ENCODE data around the gene LDB2. TPM values are rescaled to one million over a fixed set of nuclear protein-coding genes. Genes with fewer than 3 reads are reported as not detected.

LDB2 gene
- polyA plus RNA-seq, 2 donors, result 3.5 to 4.4 TPM

DNA sequence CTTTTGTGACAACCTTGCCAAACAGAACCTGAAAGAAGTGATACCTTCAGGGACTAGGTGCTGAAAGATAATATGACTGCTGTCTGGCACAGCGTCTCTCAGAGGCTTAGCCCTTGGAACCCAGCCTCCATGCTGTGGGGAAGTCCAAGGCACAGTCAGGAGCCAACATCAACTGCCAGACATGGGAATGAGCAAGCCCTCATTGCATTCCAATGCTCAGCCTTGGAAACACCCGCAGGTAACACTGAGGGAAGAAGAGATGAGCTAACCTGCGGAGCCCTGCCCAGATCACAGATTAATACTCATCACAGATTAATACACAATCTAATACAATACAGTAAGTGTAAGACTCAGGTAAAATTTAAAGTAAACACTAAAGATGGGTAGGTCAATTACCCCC lies 31.5 kb downstream of the LDB2 start:
- no peaks in the 10 kb centered on the region for H3K4me1 ChIP-seq (ENCODE audit: control insufficient read depth in 2 of 2, insufficient read depth in 2 of 2, low read length in 1 of 2)
- no peak overlapping the region for H3K27ac ChIP-seq (ENCODE audit: low read depth in 2 of 2, low read length in 1 of 2)
- H3K27me3 ChIP-seq (ENCODE audit: control insufficient read depth in 1 of 2, insufficient read depth in 2 of 2, low read length in 2 of 2), result no peaks in the 10 kb centered on the region
- no peaks in the 10 kb centered on the region for H3K9me3 ChIP-seq (ENCODE audit: control insufficient read depth in 2 of 2, insufficient read depth in 1 of 2, low read depth in 1 of 2, low read length in 1 of 2)
- H3K36me3 ChIP-seq (ENCODE audit: control insufficient read depth in 2 of 2, insufficient read depth in 2 of 2, low read length in 1 of 2), result no peaks in the 10 kb centered on the region
- no peak overlapping the region for H3K4me3 ChIP-seq (ENCODE audit: low read depth in 1 of 2, low read length in 2 of 2)
- WGBS, 2 donors, result 61 to 72% methylated on average over 3 of the region's 3 CpGs

DNA sequence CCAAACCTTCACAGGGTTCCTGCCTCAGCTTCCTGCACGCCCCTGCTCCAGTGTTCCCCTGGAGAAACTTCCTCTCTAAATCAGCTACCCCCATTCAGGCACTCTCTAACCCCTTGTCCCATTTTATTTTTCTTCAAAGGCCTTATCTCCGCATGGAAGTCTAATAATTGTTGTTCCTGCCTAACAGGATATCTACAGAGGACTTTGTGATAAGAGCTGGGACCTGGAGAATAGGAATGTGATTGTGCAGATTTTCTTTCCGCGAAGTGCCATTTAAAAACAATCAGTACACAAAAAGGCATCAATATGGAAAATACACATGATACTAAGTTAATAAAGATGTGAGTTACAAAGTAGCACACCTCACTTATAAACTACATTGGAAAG lies 32.6 kb downstream of the LDB2 start:
- H3K36me3 ChIP-seq (ENCODE audit: control insufficient read depth in 2 of 2, insufficient read depth in 2 of 2, low read length in 1 of 2), result no peaks in the 10 kb centered on the region
- no peak overlapping the region for H3K4me3 ChIP-seq (ENCODE audit: low read depth in 1 of 2, low read length in 2 of 2)
- peak overlapping the region in 1 of 2 donors; percentile 6 for H3K27ac ChIP-seq (ENCODE audit: low read depth in 2 of 2, low read length in 1 of 2)
- H3K9me3 ChIP-seq (ENCODE audit: control insufficient read depth in 2 of 2, insufficient read depth in 1 of 2, low read depth in 1 of 2, low read length in 1 of 2), result no peaks in the 10 kb centered on the region
- H3K27me3 ChIP-seq (ENCODE audit: control insufficient read depth in 1 of 2, insufficient read depth in 2 of 2, low read length in 2 of 2), result no peaks in the 10 kb centered on the region
- no peaks in the 10 kb centered on the region for H3K4me1 ChIP-seq (ENCODE audit: control insufficient read depth in 2 of 2, insufficient read depth in 2 of 2, low read length in 1 of 2)
- 59 to 73% methylated on average over 4 of the region's 4 CpGs for WGBS, 2 donors

DNA sequence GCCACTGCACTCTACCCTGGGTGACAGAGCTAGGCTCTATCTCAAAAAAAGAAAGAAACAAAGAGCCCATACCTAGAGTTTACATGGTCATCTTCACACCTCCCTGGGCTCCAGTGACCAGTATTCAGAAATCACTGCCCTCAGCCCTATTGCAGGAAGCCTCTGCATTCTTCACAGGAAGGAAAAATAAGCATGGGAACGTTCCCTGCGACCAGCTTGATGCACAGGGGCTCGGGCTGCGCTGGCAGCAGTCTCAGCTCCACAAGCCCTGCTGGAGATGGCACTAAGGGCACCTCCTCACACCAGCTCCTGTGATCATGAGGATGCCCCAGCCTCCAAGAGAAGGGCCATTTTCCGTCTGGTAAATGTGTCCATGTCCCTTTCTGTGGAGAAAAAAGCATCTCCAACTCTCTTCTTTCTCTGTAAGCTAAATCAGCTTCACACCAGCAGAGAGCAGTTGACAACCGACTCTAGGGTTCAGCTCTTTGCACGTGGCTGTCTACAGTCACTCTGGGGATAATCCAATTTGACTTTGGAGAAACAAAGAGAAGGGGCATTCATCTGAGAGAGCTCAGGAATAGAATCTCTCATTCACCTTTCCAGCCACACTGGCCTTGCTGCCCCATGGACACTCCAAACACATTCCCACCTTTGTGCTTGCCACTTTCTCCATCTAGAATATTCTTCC lies 33.1 kb downstream of the LDB2 start:
- Histone ChIP-seq H3K4me1 (ENCODE audit: control insufficient read depth in 2 of 2, insufficient read depth in 2 of 2, low read length in 1 of 2) (no peaks in the 10 kb centered on the region), H3K36me3 (ENCODE audit: control insufficient read depth in 2 of 2, insufficient read depth in 2 of 2, low read length in 1 of 2) (no peaks in the 10 kb centered on the region), H3K27ac (ENCODE audit: low read depth in 2 of 2, low read length in 1 of 2) (no peak overlapping the region), H3K9me3 (ENCODE audit: control insufficient read depth in 2 of 2, insufficient read depth in 1 of 2, low read depth in 1 of 2, low read length in 1 of 2) (no peaks in the 10 kb centered on the region), H3K27me3 (ENCODE audit: control insufficient read depth in 1 of 2, insufficient read depth in 2 of 2, low read length in 2 of 2) (no peaks in the 10 kb centered on the region), H3K4me3 (ENCODE audit: low read depth in 1 of 2, low read length in 2 of 2) (no peak overlapping the region)
- WGBS, 2 donors, result 75 to 79% methylated on average over 7 of the region's 7 CpGs

DNA sequence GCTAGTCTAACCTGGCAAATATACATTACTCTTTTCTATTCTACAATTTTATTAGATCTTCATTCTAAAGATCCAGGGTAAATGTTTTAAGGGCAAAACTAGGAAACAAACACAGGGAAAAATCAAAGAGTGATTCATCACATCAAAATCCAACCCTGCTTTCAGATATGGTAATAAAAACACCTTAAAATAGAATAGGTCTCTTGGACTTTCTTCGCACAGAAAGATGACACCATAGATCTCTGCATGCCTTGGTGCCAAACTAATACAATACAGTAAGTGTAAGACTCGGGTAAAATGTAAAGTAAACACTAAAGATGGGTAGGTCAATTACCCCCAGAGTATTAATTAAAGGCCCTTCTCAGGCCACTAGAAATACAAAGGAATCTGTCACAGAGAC lies 34.2 kb downstream of the LDB2 start:
- Histone ChIP-seq H3K36me3 (ENCODE audit: control insufficient read depth in 2 of 2, insufficient read depth in 2 of 2, low read length in 1 of 2) (no peaks in the 10 kb centered on the region), H3K4me1 (ENCODE audit: control insufficient read depth in 2 of 2, insufficient read depth in 2 of 2, low read length in 1 of 2) (no peaks in the 10 kb centered on the region), H3K4me3 (ENCODE audit: low read depth in 1 of 2, low read length in 2 of 2) (no peak overlapping the region), H3K27ac (ENCODE audit: low read depth in 2 of 2, low read length in 1 of 2) (no peak overlapping the region), H3K9me3 (ENCODE audit: control insufficient read depth in 2 of 2, insufficient read depth in 1 of 2, low read depth in 1 of 2, low read length in 1 of 2) (no peaks in the 10 kb centered on the region), H3K27me3 (ENCODE audit: control insufficient read depth in 1 of 2, insufficient read depth in 2 of 2, low read length in 2 of 2) (no peaks in the 10 kb centered on the region)
- 52 to 60% methylated on average over 2 of the region's 2 CpGs for WGBS, 2 donors

- no peak overlapping the region for H3K4me3 ChIP-seq (ENCODE audit: low read depth in 1 of 2, low read length in 2 of 2)
- H3K9me3 ChIP-seq (ENCODE audit: control insufficient read depth in 2 of 2, insufficient read depth in 1 of 2, low read depth in 1 of 2, low read length in 1 of 2), result no peaks in the 10 kb centered on the region
- H3K4me1 ChIP-seq (ENCODE audit: control insufficient read depth in 2 of 2, insufficient read depth in 2 of 2, low read length in 1 of 2), result no peaks in the 10 kb centered on the region
- WGBS, 2 donors, result 66 to 76% methylated on average over 11 of the region's 11 CpGs
- H3K27me3 ChIP-seq (ENCODE audit: control insufficient read depth in 1 of 2, insufficient read depth in 2 of 2, low read length in 2 of 2), result no peaks in the 10 kb centered on the region
- no peaks in the 10 kb centered on the region for H3K36me3 ChIP-seq (ENCODE audit: control insufficient read depth in 2 of 2, insufficient read depth in 2 of 2, low read length in 1 of 2)
- no peak overlapping the region for H3K27ac ChIP-seq (ENCODE audit: low read depth in 2 of 2, low read length in 1 of 2)
Measured at GRCh38 chr4:16862697-16863096, 35.7 kb downstream of the LDB2 start.

- Histone ChIP-seq H3K36me3 (ENCODE audit: control insufficient read depth in 2 of 2, insufficient read depth in 2 of 2, low read length in 1 of 2) (no peaks in the 10 kb centered on the region), H3K9me3 (ENCODE audit: control insufficient read depth in 2 of 2, insufficient read depth in 1 of 2, low read depth in 1 of 2, low read length in 1 of 2) (no peaks in the 10 kb centered on the region), H3K4me1 (ENCODE audit: control insufficient read depth in 2 of 2, insufficient read depth in 2 of 2, low read length in 1 of 2) (no peaks in the 10 kb centered on the region), H3K27me3 (ENCODE audit: control insufficient read depth in 1 of 2, insufficient read depth in 2 of 2, low read length in 2 of 2) (no peaks in the 10 kb centered on the region), H3K27ac (ENCODE audit: low read depth in 2 of 2, low read length in 1 of 2) (no peak overlapping the region), H3K4me3 (ENCODE audit: low read depth in 1 of 2, low read length in 2 of 2) (no peak overlapping the region)
- 74 to 94% methylated on average over 1 of the region's 1 CpG for WGBS, 2 donors
Measured at GRCh38 chr4:16860516-16860915, 37.9 kb downstream of the LDB2 start.

DNA sequence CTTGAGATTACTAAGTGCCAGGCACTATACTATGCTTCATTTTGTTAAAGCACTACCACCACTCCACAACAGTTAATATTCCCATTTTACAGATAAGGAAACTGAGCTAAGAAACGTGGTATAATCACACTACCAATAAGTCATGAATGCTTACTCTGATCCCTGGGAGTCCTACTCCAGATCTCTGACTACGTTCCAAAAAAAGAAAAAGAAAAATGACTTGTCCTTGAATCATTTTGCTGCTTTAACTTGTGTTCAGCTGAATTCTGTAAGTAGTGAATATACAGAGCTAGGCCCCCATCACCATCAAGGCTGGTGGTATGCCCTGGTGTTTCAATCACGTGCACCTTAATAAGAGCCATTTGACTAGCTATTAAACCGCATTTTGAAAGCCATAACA lies 39.4 kb downstream of the LDB2 start:
- Histone ChIP-seq H3K36me3 (ENCODE audit: control insufficient read depth in 2 of 2, insufficient read depth in 2 of 2, low read length in 1 of 2) (no peaks in the 10 kb centered on the region), H3K27ac (ENCODE audit: low read depth in 2 of 2, low read length in 1 of 2) (no peak overlapping the region), H3K4me3 (ENCODE audit: low read depth in 1 of 2, low read length in 2 of 2) (no peak overlapping the region), H3K4me1 (ENCODE audit: control insufficient read depth in 2 of 2, insufficient read depth in 2 of 2, low read length in 1 of 2) (no peaks in the 10 kb centered on the region), H3K27me3 (ENCODE audit: control insufficient read depth in 1 of 2, insufficient read depth in 2 of 2, low read length in 2 of 2) (no peaks in the 10 kb centered on the region), H3K9me3 (ENCODE audit: control insufficient read depth in 2 of 2, insufficient read depth in 1 of 2, low read depth in 1 of 2, low read length in 1 of 2) (no peaks in the 10 kb centered on the region)
- 74 to 78% methylated on average over 4 of the region's 4 CpGs for WGBS, 2 donors

DNA sequence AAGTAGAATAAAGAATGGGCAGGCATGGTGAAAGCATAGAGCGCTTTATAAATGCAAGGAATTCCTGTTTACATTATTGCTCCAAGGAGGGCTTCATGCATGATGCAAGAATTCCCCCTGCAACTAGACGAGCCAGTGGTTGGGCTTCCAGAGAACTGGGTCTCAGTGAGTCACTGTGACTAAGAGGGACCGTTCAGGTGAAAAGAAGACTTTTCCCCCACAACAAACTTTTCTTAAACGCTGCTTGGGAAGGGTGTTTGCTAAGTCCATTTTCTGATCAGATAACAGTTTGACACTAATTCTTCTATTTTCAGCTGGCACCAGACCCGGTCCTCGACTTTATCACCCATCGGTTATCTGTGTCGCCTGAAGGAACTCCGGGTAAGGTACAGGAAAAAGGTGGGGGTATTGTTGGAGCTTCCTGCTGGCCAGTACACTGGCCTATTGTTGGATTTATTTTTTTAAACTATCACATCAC lies 40.1 kb downstream of the LDB2 start:
- no peak overlapping the region for H3K27ac ChIP-seq (ENCODE audit: low read depth in 2 of 2, low read length in 1 of 2)
- no peaks in the 10 kb centered on the region for H3K4me1 ChIP-seq (ENCODE audit: control insufficient read depth in 2 of 2, insufficient read depth in 2 of 2, low read length in 1 of 2)
- WGBS, 2 donors, result 50 to 57% methylated on average over 9 of the region's 9 CpGs
- no peaks in the 10 kb centered on the region for H3K36me3 ChIP-seq (ENCODE audit: control insufficient read depth in 2 of 2, insufficient read depth in 2 of 2, low read length in 1 of 2)
- no peaks in the 10 kb centered on the region for H3K9me3 ChIP-seq (ENCODE audit: control insufficient read depth in 2 of 2, insufficient read depth in 1 of 2, low read depth in 1 of 2, low read length in 1 of 2)
- no peaks in the 10 kb centered on the region for H3K27me3 ChIP-seq (ENCODE audit: control insufficient read depth in 1 of 2, insufficient read depth in 2 of 2, low read length in 2 of 2)
- H3K4me3 ChIP-seq (ENCODE audit: low read depth in 1 of 2, low read length in 2 of 2), result no peak overlapping the region

DNA sequence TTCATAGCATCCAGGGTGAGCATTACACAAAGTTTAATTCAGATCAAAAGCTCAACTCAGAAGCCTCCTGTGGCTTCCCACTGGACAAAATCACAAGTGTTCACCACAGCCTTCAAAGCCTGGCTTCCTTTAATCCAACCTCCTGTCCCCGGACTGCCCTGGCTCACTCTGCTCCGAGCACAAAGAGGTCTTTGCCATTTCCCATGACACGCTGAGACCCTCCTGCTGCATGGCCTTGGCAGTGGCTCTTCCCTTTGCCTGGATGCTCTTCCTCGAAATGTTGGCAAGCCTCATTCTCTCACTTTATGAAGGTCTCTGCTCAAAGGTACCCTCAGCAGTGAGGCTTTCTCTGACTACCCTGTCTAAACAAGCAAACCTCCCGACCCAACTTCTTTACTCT lies 41.0 kb downstream of the LDB2 start:
- 76 to 80% methylated on average over 5 of the region's 5 CpGs for WGBS, 2 donors
- Histone ChIP-seq H3K36me3 (ENCODE audit: control insufficient read depth in 2 of 2, insufficient read depth in 2 of 2, low read length in 1 of 2) (no peaks in the 10 kb centered on the region), H3K4me1 (ENCODE audit: control insufficient read depth in 2 of 2, insufficient read depth in 2 of 2, low read length in 1 of 2) (no peaks in the 10 kb centered on the region), H3K27ac (ENCODE audit: low read depth in 2 of 2, low read length in 1 of 2) (peak overlapping the region in 1 of 2 donors; percentile 60), H3K4me3 (ENCODE audit: low read depth in 1 of 2, low read length in 2 of 2) (no peak overlapping the region), H3K9me3 (ENCODE audit: control insufficient read depth in 2 of 2, insufficient read depth in 1 of 2, low read depth in 1 of 2, low read length in 1 of 2) (no peaks in the 10 kb centered on the region), H3K27me3 (ENCODE audit: control insufficient read depth in 1 of 2, insufficient read depth in 2 of 2, low read length in 2 of 2) (no peaks in the 10 kb centered on the region)

GRCh38 chr4:16853640-16854039 lies 44.8 kb downstream of the LDB2 start:
- Histone ChIP-seq H3K4me1 (ENCODE audit: control insufficient read depth in 2 of 2, insufficient read depth in 2 of 2, low read length in 1 of 2) (no peaks in the 10 kb centered on the region), H3K4me3 (ENCODE audit: low read depth in 1 of 2, low read length in 2 of 2) (no peak overlapping the region), H3K36me3 (ENCODE audit: control insufficient read depth in 2 of 2, insufficient read depth in 2 of 2, low read length in 1 of 2) (no peaks in the 10 kb centered on the region), H3K27me3 (ENCODE audit: control insufficient read depth in 1 of 2, insufficient read depth in 2 of 2, low read length in 2 of 2) (no peaks in the 10 kb centered on the region), H3K27ac (ENCODE audit: low read depth in 2 of 2, low read length in 1 of 2) (no peak overlapping the region), H3K9me3 (ENCODE audit: control insufficient read depth in 2 of 2, insufficient read depth in 1 of 2, low read depth in 1 of 2, low read length in 1 of 2) (no peaks in the 10 kb centered on the region)
- 95 to 97% methylated on average over 2 of the region's 2 CpGs for WGBS, 2 donors
